ENCODE data around the gene CCDC192.

GRCh38 chr5:127839072-127839471 is 135.9 kb downstream of the CCDC192 start:
- no peak for TF ChIP-seq EZH2 (IDR thresholded peaks at IDR 0.05; ENCODE audit: borderline replicate concordance, low read length)
- TF ChIP-seq, protein P1, sequence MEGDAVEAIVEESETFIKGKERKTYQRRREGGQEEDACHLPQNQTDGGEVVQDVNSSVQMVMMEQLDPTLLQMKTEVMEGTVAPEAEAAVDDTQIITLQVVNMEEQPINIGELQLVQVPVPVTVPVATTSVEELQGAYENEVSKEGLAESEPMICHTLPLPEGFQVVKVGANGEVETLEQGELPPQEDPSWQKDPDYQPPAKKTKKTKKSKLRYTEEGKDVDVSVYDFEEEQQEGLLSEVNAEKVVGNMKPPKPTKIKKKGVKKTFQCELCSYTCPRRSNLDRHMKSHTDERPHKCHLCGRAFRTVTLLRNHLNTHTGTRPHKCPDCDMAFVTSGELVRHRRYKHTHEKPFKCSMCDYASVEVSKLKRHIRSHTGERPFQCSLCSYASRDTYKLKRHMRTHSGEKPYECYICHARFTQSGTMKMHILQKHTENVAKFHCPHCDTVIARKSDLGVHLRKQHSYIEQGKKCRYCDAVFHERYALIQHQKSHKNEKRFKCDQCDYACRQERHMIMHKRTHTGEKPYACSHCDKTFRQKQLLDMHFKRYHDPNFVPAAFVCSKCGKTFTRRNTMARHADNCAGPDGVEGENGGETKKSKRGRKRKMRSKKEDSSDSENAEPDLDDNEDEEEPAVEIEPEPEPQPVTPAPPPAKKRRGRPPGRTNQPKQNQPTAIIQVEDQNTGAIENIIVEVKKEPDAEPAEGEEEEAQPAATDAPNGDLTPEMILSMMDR (conservative IDR thresholded peaks at IDR 0.05 in 1 of 2, IDR thresholded peaks at IDR 0.05 in 1 of 2; ENCODE audit: extremely low read depth in 1 of 2, insufficient read depth in 1 of 2, low read depth in 1 of 2, low read length in 2 of 2), result no peak

Data from mammary epithelial cell (primary cell).